GM18861 (cell line): Measurements from ENCODE around the gene CCDC186.
A peak's percentile ranks its signal among the peaks of the same experiment; 100 is the strongest.

Experiments
- ATAC-seq: cut with Tn5 transposase; IDR thresholded peaks from one replicate; pipeline ENCODE4 v1.9.1; 2021; ENCODE audit not compliant: unreplicated experiment

Gene CCDC186

DNA sequence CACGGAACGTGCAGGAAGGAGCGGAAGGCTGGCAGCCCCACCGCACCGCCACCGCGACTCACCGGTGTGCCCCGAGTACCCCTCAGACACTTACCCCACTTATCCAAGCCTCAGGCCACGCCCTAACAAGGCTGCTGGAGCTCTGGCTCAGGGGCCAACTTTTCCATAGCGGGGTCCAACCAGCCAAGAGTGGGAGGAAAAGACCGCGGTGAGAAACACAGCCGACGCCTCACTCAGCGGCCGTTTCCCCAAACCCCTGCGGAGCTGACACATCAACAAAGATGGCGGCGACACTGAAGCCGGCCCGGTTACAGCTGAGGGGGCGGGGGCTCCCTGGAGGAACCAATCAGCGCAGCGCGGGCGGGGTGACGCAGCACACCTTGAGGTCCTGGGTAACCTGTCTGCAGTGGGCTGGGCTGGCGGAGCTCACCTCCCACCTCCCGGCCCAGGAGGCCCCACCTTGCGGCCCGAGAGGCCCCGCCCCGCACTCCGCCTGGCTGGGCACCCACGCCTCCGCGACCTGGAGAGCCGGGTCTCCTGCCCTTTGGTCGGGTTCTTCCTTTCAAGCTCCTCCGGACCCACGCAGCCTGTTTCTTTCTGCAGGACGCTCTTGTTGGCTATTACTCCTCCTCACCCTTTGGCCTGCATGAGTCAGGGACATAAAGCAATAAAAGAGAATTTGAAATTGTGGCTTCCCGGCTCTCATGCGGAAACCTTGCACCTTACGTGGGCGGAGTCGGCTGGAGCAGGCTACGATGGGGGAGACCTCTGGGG lies at the start of gene CCDC186:
Gene CCDC186 (minus strand): TSS at position 283 of the 774 bp plus-strand sequence. CDS start 10,935 bp downstream, outside the sequence.
- ATAC-seq: peak; percentile 94

DNA sequence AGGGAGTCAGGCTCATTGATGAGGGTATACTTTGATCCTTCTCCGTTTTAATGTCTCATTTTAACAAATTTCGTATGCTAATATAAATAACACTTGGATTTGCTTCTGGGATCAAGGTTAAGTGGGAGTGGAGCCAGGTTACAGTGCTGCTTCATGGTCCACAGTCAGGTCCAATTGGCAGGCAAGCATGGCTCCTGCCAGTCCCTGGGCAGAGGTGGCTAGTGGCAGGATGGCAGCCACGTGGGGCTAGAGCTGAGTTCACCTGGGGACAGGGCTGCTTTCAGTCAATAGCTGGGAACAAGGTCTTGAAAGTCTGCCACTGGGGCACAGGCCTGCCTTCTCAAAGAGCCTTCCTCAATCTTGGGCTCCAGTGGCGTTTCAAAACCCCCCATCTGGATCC lies 49.1 kb upstream of the CCDC186 start:
- no peak for ATAC-seq

DNA sequence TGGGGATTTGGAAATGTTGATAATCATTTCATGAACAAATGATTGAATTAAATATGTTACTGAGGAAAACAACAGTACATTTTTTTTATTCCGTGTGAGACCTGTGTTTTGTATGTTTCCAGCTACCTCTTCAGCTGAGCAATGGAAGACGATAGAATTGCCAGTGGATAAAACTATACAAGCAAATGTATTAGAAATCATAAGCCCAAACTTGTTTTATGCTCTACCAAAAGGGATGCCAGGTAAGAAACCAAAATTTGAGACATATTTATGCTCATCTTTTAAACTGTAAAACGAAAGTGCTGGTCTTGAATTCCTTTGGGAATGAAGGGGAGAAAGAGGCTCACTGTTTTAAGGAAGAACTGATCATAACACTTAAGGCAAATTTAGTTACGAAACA lies 47.2 kb upstream of the CCDC186 start:
- no peak for ATAC-seq

DNA sequence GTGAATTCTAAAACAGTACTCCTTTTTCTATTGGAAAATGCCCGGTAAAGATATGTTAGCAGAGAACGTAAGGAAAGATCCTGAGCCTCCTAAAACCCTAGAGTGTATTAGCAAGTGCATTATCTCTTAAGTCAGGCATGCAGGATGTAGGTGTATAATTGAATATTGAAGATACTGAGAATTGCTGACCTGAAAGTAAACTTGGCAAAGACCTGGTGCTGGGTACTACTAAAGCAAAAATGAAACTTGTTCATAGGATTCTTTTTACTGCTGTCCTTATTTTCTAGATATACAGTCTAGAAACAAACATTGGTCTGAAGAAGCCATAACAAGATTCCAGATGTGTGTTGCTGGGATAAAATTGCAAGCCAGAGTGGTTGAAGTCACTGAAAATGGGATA lies 46.3 kb upstream of the CCDC186 start:
- no peak for ATAC-seq

DNA sequence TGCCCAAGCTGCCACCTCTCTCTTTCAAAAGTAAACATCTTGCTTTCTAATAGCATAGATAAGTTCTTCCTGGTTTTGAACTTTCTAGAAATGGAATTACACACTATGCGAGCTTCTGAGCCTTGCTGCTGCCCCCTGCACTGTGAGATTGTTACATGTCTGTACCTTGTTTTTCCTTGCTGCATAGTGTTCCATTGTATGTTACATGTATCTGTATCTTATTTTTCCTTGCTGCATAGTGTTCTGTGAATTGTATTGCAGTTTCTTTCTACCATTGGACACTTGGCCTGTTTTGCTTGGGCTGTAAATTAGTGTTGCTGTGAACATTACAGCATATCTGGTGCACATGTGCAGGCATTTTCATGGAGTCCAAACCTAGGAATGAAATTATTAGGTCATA lies 41.0 kb upstream of the CCDC186 start:
- ATAC-seq: no peak

DNA sequence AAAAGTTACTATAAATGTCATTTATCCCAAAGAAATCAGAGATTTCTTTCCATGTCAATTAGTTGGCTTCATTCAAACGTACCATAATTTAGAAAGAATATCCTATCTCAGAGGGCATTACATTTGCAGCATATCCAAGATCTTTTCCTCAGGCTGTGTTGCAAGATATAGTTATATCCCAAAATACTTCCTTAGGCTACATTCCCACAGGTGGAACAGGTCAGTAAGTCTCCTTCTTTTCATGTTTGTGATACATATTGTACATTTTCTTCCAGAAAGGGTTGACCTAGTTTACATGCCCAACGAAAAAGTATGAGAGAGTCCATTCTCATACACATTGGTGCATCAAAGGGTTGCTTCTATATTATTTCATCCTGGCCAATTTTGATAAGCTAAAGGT lies 38.1 kb upstream of the CCDC186 start:
- ATAC-seq: no peak

DNA sequence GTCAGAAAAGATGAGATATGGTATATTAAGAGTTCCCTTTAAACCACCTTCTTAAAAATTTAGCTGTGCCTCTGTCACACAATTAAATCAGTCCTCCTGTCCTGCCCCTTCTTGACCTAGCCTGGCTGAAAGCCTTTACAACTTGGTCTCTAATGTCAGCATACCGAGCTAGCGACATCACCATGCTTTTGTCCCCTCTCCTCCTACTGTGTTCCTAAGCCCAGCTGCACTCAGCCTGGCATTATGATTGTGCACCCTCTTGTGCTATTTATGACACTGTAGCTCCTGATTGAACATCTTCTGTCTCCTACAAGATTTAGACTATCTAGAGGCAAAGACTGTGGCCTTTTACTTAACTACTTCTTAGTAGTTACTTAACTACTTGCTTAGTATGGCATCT lies 34.3 kb upstream of the CCDC186 start:
- ATAC-seq: no peak

DNA sequence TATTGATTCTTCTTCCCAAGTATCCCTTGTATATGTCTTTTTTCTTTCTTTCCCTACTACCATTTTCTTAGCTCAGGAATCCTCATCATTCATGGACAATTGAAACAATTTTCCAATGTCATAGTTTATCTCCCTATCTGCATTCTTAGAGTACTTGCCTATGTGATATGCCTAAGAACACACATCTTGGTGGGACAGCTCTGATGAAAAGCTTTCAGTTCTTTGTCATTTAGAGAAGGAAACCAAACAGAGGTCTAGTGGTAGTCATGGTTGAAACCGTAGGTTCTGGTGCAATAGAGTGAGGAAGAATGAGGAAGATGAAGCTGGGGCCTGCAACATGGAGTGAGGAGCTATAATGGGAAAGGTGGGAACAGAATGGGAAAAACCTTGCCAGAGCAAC lies 33.3 kb upstream of the CCDC186 start:
- ATAC-seq: no peak

DNA sequence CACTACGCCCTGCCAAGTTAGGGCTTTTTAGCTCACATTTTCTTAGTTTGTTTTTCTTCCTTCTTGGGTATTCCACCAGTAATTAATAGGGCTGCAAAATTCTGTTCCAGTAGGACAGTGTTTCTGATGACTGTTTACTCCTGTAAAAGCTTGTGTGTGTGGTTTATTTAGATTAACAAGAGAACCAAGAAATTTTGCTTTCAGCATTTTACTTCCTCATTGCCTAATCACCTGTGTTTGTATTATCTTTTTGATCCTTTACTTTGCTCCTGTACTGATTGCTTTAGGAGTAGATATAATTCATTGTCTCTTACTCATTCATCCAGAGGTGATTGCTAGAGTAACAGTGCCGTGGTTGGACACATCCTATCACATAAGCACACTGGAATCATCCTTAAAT lies 32.9 kb upstream of the CCDC186 start:
- no peak for ATAC-seq

DNA sequence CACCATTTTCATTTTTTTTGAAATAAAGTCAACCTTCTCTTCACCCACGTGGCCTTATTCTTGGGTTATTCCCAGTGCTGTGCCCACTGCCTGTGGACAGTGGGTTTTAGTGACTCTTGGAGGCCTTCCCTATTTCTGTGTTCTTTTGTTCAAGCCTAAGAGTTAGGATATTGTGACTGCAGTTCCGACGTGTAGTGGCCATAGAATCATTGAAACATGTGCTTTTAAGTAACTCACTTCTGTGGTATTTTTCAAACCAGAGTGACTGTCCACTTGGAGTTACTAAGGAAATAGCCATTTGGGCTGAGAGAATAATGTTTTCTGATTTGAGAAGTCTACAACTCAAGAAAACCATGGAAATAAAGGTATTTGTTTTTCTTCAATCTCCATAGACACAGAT lies 28.8 kb upstream of the CCDC186 start:
- ATAC-seq: no peak

DNA sequence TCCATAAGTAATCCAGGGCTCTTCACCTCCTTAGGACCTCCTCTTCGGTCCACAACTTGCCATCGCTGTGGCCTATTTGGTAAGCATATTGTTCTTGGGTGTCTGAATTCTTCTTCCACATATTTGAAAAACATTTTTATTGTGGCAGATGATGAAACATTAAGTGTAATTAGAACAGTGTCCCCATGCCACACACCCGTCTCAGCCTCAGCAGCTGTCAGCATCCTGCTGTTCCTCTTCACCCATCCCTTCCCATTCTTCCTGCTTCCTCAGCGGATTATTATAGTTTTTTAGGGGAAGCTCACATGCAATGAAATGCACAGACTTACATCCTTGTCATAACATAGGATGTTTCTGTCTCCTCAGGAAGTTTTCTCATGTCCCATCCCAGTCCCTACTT lies 25.2 kb upstream of the CCDC186 start:
- ATAC-seq: no peak

DNA sequence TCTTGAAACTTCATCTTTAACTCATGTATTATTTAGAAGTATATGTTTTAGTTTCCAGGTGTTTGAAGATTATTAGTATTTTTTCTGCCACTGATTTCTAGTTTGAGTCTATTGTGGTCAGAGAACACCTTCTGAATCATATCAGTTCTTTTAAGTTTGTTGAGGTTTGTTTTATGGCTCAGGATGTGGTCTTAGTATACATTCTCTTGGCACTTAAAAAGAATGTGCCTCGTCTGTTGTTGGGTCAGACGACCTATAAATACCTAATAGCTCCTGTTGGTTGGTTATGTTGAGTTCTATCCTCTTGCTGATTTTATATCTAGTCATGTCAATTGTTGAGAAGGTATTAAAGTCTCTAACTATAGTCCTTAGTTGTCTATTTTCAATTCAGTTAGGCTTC lies 21.1 kb upstream of the CCDC186 start:
- peak; percentile 94 for ATAC-seq

DNA sequence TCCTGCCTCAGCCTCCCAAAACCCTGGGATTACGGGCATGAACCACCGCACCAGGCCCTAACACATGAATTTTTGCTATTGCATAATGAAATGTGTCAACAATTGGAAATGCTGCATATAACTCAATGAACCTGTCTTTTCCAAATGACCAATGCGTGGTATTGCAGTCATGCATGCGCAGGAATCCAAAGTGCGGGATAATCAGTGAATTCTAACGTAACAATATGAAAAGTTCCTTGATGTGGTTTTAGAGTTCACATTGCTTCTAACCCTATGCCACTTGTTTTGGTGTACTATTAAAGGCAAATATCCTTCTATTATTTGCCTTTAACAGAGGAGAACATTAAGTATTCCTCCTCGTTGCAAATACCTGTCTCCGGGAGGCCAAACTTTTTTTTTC lies 15.7 kb upstream of the CCDC186 start:
- ATAC-seq: no peak

DNA sequence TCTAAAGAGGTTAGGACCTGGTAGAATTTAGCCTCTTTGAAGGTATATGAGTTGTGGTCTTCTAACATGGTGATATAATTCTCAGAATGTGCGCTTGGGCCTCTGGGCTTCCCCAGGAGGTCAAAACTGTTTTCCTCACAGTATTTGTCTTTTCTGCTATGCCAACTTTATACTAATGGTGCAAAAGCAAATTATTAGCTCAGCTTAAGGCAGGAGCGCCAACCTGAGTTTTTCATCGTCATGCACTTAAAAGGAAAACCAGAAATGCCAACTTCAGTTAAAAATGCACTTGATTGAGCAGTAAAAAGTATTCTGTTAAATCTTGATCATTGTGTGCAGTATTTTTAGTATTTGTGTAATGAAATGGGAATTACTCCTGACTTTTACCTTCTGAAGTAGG lies 14.9 kb upstream of the CCDC186 start:
- ATAC-seq: no peak

DNA sequence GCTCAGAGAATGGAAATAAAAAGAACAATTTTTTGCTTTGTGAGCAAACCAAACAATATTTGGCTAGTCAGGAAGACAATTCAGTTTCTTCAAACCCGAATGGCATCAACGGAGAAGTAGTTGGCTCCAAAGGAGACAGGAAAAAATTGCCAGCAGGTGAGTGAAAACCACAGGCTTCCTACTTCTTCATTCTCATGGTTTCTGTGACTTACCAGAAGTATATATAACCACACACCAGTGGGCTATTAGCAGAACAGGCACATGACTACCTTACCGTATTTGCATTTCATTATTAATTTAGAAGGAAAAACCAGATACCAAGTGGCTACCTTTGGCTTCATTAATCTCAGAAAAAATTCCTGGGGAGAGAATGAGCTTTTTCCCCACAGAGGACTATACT lies 14.0 kb upstream of the CCDC186 start:
- no peak for ATAC-seq

DNA sequence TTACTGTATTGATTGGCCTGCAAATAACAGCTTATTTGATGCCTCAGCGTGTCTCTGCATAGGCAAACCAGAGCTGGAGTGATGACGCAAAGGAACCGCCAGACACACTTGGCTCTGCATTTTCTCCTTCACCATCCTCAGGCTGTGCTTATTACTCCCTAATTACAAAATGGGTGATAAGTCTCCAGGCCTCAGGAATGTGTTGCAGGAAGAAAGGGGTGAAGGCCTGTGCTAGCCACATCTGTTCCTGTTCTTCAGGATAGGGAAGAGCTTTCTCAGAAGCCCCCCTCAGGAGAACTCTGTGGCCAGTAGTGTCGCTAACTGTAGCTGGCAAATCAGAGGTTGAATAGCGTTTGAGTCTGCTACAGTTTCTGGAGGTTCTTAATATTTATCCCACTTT lies 10.3 kb upstream of the CCDC186 start:
- ATAC-seq: no peak

DNA sequence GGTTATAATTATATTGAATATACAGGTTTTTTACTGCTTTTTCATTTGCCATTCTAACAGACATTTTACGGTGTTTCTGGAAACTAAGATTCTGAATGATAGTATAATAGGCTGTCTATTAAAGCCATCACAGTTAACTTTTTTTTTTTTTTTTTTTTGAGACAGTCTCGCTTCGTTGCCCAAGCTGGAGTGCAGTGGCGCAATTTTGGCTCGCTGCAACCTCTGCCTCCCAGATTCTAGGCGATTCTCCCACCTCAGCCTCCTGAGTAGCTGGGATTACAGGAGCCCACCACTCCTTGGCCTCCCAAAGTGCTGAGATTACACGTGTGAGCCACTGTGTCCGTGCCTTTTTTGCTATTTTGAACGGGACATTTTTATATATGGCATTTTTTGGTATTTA lies 9.6 kb upstream of the CCDC186 start:
- no peak for ATAC-seq

DNA sequence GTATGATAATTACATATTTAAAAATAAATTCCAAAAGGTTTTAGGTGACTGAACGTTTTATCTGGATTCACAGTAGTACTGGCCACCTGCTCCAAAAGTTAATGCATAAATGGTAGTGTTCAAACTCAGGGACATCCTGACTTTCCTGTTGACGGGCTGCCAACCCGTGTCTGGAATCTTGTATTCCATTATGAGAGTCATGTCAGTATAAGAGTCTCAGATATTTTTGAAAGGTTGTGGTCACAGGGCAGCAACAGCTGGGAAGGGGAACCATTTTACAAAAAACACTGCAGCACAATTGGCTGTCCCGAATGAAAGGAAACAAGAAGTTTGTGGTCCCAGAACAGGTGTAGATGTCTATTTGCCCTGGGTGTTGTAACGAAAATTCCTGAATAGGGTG lies 8.0 kb upstream of the CCDC186 start:
- no peak for ATAC-seq

DNA sequence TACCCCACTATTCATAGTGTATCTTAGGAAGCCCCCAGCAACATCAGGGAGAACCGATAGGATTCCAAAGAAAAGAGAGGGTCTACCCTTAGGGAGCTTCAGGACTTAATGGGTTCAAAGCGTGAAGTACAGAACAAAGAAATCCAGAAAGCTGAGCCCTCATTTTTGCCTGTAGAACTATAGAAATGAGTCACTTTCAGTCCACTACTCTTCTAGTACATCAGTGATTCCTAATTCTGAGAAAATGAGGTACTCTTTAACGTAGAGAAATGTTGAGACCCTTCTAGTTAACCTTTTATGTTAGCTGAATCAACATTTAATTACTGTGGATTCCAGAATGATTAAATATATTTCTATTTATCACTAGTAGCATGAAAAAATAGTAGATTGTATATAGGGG lies 6.9 kb upstream of the CCDC186 start:
- ATAC-seq: no peak

DNA sequence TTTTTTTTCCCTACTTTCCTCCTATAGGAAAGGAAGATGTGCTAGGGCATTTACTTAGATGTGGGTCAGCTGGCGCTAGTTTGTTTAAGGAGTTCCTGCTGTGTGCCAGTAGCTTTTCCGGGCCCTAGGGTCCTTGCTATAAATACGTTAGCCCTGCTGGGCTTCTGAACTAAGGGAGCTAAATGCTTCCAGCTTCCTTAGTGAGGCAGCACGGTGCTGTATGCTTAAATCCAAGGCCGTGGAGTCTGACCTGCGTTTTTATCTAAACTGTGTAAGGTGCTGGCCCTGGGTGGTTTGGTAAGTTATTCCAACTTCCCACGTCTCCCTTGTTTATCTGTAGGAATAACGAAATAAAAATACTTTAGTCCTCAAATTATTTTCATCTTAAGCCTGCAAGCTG lies 5.7 kb upstream of the CCDC186 start:
- ATAC-seq: no peak

DNA sequence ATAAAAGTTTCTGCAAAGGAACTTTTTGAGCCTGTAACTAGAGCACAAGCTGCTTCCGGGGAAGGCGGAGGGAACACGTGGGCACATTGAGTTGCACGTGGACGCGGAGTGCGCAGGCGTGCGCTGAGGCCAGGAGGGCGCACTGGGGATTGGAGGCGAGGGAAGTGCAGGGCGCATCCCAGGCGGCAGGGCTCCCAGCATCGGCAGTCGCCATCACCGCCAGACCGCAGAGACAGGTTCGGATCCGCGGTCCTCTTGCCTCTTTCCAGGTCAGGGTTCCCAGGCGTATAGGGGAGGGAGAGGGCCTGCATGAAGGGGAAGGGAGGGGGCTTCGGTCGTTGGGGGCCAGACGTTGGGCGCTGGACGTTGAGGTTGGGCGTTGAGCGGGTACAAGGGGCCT lies 5.1 kb upstream of the CCDC186 start, which contains the start of gene TDRD1:
Gene TDRD1 (plus strand): TSS at position 206 of the 400 bp plus-strand sequence. CDS start 8,479 bp downstream, outside the sequence.
- ATAC-seq: no peak

DNA sequence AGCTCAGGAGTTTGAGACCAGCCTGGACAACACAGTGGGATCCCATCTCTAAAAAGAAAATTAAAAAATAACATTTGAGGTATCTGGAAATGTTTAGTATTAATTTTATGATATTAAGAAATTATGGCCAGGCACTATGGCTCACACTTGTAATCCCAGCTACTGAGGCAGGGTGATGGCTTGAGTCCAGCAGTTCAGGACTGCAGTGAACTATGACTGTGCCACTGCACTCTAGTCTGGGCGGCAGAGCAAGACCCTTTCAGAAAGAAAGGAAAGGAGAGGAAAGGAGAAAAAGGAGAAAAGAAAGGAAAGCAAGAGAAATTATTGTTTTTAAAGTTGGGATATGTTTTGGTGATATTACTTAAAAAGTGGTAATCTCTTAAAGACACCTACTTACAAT lies 2.5 kb upstream of the CCDC186 start:
- ATAC-seq: no peak

DNA sequence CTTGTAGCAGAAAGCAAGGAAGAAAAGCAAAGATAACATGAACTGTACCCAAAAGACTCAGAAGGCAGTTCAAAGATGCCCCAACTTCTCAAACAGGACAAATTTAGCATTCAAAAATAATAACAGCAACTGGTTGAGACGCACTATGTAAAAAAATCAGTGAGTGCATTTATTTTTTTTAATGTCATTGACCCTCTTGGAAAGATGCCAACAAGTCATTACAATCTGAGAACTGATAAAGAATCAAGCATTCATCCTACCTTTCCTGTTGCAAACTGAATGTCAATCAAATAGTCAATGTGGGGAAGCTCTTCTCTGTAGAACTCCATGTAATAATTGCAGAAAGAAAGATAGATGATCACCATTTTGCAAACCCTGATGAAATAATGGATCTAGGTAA lies 1.7 kb upstream of the CCDC186 start:
- no peak for ATAC-seq
